Neural progenitor cell (in vitro differentiated cells): ENCODE results near the gene SPDYE1.

Source experiments
- CTCF ChIP-seq: fragments of 200-600 bp; sonication (generic); IDR thresholded peaks from 2 replicates; pipeline ENCODE4 v1.5.1; 2017; ENCODE audit warnings: antibody characterized with exemption, mild to moderate bottlenecking
- EZH2phosphoT487 ChIP-seq: fragments of 200-600 bp; sonication (generic); IDR thresholded peaks from 2 replicates; pipeline ENCODE4 v1.6.1; 2017; ENCODE audit warnings: antibody characterized with exemption

GRCh38 chr7:44044315-44045225, 46.9 kb downstream of the SPDYE1 start, which contains the start of gene DBNL:
- no peak for TF ChIP-seq CTCF
- no peak for TF ChIP-seq EZH2phosphoT487
